ENCODE results near the gene TPD52L1.

- TF ChIP-seq EP300 (IDR thresholded peaks at IDR 0.05; ENCODE audit: borderline replicate concordance in 1 of 2, control insufficient read depth in 1 of 2, low read depth in 2 of 2, low read length in 2 of 2): no peak
- no peak for TF ChIP-seq CTCF (IDR thresholded peaks at IDR 0.05 in 2 of 3, conservative IDR thresholded peaks at IDR 0.05 in 1 of 3; ENCODE audit: control insufficient read depth in 2 of 3, extremely low read depth in 1 of 3, insufficient read depth in 1 of 3, low read depth in 3 of 3, low read length in 3 of 3)
- TF ChIP-seq PAX8 (IDR thresholded peaks at IDR 0.05): no peak
- no peak for TF ChIP-seq RAD21 (IDR thresholded peaks at IDR 0.05; ENCODE audit: insufficient read depth, low read depth, low read length)
- TF ChIP-seq GABPA (IDR thresholded peaks at IDR 0.05; ENCODE audit: low read depth): no peak
Measured at GRCh38 chr6:125236536-125237327, 83.2 kb downstream of the TPD52L1 start.

Data from GM12878 (cell line).